ENCODE results near the gene TMEM156.

The TMEM156 gene

DNA sequence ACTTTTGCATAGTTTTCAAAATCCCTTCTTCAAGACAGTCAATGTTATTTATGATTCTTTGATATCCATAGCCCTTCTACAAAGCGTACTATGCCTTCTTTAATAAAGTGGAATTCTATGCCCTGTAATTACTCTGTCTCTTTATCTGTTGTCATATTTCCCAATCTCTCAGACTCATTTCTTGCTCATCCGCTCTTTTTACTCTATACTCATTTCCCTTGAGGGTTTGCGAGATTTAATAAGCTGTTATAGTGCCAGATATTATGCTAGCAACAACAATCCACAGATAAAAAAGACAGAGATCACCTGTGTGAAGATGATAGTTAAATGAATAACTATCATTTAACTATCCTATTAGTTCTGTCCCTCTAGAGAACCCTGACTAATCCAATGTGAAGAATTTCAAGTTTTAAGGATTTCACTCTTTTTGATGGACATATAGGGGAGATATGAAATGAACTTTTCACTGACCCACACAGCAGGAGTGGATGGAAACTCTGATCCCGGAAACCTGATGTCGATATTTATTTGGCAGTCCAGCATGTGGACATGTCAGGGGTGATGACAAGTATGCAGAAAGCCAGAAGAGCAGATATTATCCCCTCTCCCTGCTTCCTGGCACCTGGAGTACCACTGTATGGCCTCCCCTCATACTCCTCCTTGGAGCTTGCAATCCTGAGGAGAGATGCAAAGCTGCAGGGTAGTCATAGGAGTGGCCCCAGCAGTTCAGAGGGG lies 49.7 kb downstream of the TMEM156 start:
- TF ChIP-seq, protein P1, sequence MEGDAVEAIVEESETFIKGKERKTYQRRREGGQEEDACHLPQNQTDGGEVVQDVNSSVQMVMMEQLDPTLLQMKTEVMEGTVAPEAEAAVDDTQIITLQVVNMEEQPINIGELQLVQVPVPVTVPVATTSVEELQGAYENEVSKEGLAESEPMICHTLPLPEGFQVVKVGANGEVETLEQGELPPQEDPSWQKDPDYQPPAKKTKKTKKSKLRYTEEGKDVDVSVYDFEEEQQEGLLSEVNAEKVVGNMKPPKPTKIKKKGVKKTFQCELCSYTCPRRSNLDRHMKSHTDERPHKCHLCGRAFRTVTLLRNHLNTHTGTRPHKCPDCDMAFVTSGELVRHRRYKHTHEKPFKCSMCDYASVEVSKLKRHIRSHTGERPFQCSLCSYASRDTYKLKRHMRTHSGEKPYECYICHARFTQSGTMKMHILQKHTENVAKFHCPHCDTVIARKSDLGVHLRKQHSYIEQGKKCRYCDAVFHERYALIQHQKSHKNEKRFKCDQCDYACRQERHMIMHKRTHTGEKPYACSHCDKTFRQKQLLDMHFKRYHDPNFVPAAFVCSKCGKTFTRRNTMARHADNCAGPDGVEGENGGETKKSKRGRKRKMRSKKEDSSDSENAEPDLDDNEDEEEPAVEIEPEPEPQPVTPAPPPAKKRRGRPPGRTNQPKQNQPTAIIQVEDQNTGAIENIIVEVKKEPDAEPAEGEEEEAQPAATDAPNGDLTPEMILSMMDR (IDR thresholded peaks at IDR 0.05; ENCODE audit: extremely low read depth, missing control alignments): no peak
- no peak for DNase-seq (ENCODE audit: low spot score)

DNA sequence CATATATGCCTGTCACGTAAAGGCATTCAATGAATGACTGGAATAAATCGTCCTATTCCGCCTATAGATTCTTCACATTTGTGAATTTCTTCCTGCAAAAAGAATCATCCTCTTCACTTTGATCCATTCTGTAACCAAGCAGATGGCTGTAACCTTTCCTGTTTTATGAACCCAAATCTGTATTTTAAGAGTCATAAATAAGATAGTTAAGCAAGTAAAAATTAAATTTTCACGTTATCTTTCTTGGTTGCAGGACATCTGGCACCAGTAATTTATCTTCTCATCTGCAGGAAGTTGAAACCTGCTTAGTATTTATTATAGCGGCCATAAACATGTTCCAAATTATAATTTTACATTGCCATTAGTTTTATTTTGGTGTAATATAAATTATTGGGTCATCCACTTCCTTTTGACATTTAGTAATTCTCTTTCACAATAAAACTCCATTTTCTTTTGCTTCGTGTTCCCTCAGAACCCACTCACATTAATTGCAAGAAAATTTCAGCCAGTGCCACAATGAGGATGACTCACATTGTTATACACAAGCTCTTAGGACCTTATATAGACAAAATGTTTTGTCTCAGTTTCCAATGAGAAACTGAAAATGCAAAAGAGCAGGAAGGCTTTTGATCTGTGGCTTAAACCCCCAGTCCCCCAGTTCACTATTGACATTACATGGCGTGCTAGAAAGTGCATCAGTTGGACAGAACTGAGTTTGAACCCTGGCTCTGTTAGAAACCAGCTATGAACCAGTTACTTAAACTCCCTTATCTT lies 51.1 kb downstream of the TMEM156 start:
- TF ChIP-seq, protein P1 (IDR thresholded peaks at IDR 0.05; ENCODE audit: extremely low read depth, missing control alignments): no peak
- DNase-seq (ENCODE audit: low spot score): peak; percentile 38

DNA sequence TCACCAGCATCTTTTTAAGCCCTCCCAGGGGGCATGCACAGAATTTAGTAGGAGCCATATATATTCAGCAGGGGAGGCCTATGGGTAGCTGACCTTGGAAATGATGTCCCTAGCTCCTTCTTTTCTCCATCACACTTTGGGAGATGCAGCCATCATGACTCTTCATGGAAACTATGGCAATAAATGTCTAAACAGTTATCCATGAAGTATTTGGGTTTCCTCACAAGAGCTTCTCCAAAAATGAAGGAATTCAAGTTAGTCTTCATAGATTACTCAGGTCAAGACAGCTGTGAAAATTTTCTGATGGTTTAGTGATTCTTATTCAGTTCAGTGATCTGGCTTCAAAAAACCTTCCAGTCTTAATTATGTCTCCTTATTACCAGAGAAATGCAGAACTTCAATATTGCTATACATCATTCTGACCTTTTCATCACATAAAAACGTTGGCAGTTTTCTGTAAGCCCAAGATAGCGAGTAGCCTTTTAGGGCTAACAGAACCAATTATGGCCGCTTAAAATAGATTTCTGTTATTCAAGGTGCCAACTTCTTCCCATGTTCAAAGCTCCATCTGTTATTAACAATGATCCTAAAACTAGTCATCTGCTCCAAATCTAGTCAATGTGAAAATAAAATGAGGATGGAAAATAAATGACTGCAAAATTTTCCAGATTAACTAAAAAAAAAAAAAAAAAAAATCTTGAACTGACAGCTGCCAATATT lies 52.5 kb downstream of the TMEM156 start:
- DNase-seq (ENCODE audit: low spot score): no peak
- TF ChIP-seq, protein P1 (IDR thresholded peaks at IDR 0.05; ENCODE audit: extremely low read depth, missing control alignments): no peak

DNA sequence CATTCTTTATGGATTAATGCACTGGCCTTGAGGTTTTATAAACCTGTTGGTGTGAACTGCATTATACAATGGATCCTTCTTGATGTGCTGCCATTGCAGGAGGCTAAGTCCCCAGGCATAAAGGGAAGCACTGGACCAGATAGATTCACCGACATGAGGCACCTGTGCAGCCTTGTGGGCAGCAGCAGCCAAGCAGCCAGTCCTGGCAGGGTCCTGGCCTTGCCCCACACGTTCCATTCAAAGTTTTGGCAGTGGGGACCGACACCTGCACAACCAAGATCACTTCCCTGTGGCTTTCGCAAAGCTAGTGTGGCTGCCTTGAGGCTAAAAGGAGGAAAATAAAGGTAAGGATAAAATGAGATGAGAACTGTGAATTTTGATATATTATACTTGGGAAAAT lies 53.1 kb downstream of the TMEM156 start:
- DNase-seq (ENCODE audit: low spot score): no peak
- TF ChIP-seq, protein P1 (IDR thresholded peaks at IDR 0.05; ENCODE audit: extremely low read depth, missing control alignments): no peak

DNA sequence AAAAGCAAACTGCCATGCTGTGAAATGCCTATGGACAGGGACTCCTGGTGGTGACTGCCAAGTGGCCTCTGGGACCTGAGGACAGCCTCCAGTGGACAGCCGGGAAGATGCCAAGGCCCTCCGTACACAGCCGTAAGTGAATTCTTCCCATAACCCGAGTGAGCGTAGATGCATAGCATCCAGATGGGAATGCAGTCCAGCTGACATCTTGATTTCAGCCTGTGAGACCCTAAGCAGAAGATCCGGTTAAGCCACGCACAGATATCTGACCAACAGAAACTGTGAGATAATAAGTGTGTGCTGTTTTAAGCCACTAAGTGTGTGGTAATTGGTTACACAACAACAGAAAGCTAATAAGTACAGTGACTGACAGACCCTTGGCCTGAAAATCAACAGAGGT lies 55.9 kb downstream of the TMEM156 start:
- no peak for DNase-seq (ENCODE audit: low spot score)
- TF ChIP-seq, protein P1 (IDR thresholded peaks at IDR 0.05; ENCODE audit: extremely low read depth, missing control alignments): no peak

DNA sequence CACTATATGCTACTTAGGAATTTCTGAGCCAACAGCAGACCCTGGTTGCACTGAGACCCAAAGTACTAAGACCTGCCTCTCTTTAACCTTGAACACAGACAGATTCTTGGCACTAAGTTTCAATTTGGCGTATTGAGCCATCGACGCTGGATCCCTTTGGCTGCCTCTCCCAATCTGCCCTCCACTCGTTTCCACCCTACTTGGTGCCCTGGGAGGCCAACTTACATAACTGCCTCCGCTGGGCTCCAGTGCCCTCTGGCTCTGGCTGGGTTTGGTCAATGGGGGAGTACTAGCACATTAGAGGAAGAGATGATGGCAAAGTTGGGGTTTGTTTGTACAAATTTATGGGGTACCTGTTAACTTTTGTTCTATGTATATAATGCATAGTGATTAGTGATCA lies 63.5 kb downstream of the TMEM156 start:
- TF ChIP-seq, protein P1 (IDR thresholded peaks at IDR 0.05; ENCODE audit: extremely low read depth, missing control alignments): no peak
- no peak for DNase-seq (ENCODE audit: low spot score)
